ENCODE data around the gene ARAP1.

ARAP1 gene

DNA sequence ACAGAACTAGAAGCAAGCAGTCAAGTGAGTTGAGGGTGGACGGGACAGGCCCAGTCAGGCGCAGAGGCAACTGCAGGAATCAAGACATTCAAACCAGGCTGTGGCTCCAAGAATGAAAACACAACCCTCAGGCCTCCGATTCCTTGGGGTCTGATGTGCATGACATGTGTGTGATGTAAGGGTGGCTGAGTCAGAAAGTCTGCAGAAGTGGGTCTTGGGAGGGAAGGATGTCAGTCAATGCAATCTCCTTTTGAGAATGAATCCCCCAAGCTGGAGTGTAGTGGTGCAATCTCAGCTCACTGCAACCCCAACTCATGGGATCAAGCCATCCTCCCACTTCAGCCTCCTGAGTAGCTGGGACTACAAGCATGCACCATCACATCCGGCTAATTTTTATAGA lies 62.0 kb downstream of the ARAP1 start:
- H3K4me3 ChIP-seq (replicated peaks; ENCODE audit: insufficient read depth, low read length): no peak overlapping the region
- H3K27me3 ChIP-seq (ENCODE audit: insufficient read depth, poor library complexity, severe bottlenecking): no peaks in the 10 kb centered on the region
- no peak overlapping the region for H3K27ac ChIP-seq (replicated peaks)
- TF ChIP-seq, protein P1, sequence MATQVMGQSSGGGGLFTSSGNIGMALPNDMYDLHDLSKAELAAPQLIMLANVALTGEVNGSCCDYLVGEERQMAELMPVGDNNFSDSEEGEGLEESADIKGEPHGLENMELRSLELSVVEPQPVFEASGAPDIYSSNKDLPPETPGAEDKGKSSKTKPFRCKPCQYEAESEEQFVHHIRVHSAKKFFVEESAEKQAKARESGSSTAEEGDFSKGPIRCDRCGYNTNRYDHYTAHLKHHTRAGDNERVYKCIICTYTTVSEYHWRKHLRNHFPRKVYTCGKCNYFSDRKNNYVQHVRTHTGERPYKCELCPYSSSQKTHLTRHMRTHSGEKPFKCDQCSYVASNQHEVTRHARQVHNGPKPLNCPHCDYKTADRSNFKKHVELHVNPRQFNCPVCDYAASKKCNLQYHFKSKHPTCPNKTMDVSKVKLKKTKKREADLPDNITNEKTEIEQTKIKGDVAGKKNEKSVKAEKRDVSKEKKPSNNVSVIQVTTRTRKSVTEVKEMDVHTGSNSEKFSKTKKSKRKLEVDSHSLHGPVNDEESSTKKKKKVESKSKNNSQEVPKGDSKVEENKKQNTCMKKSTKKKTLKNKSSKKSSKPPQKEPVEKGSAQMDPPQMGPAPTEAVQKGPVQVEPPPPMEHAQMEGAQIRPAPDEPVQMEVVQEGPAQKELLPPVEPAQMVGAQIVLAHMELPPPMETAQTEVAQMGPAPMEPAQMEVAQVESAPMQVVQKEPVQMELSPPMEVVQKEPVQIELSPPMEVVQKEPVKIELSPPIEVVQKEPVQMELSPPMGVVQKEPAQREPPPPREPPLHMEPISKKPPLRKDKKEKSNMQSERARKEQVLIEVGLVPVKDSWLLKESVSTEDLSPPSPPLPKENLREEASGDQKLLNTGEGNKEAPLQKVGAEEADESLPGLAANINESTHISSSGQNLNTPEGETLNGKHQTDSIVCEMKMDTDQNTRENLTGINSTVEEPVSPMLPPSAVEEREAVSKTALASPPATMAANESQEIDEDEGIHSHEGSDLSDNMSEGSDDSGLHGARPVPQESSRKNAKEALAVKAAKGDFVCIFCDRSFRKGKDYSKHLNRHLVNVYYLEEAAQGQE (IDR thresholded peaks at IDR 0.05; ENCODE audit: insufficient replicate concordance, low read depth): no peak
- no peak for TF ChIP-seq GABPA (IDR thresholded peaks at IDR 0.05; ENCODE audit: low read depth)
- no peak for TF ChIP-seq SPI1 (IDR thresholded peaks at IDR 0.05; ENCODE audit: borderline replicate concordance, low read depth)
- TF ChIP-seq, protein P2, sequence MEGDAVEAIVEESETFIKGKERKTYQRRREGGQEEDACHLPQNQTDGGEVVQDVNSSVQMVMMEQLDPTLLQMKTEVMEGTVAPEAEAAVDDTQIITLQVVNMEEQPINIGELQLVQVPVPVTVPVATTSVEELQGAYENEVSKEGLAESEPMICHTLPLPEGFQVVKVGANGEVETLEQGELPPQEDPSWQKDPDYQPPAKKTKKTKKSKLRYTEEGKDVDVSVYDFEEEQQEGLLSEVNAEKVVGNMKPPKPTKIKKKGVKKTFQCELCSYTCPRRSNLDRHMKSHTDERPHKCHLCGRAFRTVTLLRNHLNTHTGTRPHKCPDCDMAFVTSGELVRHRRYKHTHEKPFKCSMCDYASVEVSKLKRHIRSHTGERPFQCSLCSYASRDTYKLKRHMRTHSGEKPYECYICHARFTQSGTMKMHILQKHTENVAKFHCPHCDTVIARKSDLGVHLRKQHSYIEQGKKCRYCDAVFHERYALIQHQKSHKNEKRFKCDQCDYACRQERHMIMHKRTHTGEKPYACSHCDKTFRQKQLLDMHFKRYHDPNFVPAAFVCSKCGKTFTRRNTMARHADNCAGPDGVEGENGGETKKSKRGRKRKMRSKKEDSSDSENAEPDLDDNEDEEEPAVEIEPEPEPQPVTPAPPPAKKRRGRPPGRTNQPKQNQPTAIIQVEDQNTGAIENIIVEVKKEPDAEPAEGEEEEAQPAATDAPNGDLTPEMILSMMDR (IDR thresholded peaks at IDR 0.05; ENCODE audit: insufficient read depth, low read length): no peak
- TF ChIP-seq POLR2AphosphoS5 (IDR thresholded peaks at IDR 0.05; ENCODE audit: low read depth): no peak
- DNase-seq (ENCODE audit: low read depth in 1 of 2, low spot score in 1 of 2): no peak

DNA sequence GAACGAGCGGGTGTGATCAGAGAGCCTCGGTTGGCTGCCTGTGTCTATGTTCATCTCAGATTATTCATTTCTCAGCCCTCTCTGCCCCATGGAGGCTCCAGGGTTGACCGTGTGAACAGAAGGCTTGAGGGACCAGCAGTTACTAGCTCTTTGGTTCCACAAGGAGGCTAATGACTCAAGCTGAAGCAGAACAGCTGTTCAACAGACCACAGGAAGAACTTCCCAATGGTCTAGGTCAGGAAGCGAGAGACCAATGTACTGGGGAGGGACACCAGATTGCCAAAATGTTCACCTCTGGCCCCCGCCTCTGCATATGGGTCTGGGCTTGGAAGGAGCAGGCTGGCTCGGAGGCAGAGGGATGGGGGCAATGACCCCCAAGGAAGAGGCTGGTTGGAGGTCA lies 63.3 kb downstream of the ARAP1 start:
- no peak overlapping the region for H3K4me3 ChIP-seq (replicated peaks; ENCODE audit: insufficient read depth, low read length)
- H3K27ac ChIP-seq (replicated peaks): no peak overlapping the region
- TF ChIP-seq, protein P2 (IDR thresholded peaks at IDR 0.05; ENCODE audit: insufficient read depth, low read length): no peak
- TF ChIP-seq POLR2AphosphoS5 (IDR thresholded peaks at IDR 0.05; ENCODE audit: low read depth) (no peak), GABPA (IDR thresholded peaks at IDR 0.05; ENCODE audit: low read depth) (no peak), SPI1 (IDR thresholded peaks at IDR 0.05; ENCODE audit: borderline replicate concordance, low read depth) (no peak)
- TF ChIP-seq, protein P1 (IDR thresholded peaks at IDR 0.05; ENCODE audit: insufficient replicate concordance, low read depth): no peak
- H3K27me3 ChIP-seq (ENCODE audit: insufficient read depth, poor library complexity, severe bottlenecking): no peaks in the 10 kb centered on the region
- DNase-seq (ENCODE audit: low read depth in 1 of 2, low spot score in 1 of 2): no peak

DNA sequence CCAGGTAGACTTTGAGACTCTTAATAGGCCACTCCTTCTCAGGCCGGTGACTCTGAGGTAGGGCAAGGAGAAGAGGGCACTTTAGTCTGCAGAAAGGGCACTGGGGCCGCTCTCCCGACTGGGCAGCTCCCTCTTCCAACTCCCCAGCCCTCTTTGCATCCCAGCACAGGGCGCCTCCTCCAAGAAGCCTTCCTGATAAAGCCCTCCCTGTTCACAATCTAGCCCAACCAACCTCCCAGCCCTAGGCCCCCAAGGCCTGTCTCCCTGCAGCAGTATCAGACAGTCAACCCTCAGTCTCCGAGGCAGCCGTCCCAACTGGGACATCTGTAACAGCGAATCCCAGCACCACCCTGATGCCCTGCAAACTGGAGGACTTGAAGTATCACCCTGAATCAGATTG lies 63.7 kb downstream of the ARAP1 start:
- Histone ChIP-seq H3K27me3 (ENCODE audit: insufficient read depth, poor library complexity, severe bottlenecking) (no peaks in the 10 kb centered on the region), H3K4me3 (replicated peaks; ENCODE audit: insufficient read depth, low read length) (no peak overlapping the region), H3K27ac (replicated peaks) (no peak overlapping the region)
- no peak for DNase-seq (ENCODE audit: low read depth in 1 of 2, low spot score in 1 of 2)
- TF ChIP-seq, protein P1 (IDR thresholded peaks at IDR 0.05; ENCODE audit: insufficient replicate concordance, low read depth): no peak
- TF ChIP-seq GABPA (IDR thresholded peaks at IDR 0.05; ENCODE audit: low read depth): no peak
- TF ChIP-seq SPI1 (IDR thresholded peaks at IDR 0.05; ENCODE audit: borderline replicate concordance, low read depth): no peak
- TF ChIP-seq, protein P2 (IDR thresholded peaks at IDR 0.05; ENCODE audit: insufficient read depth, low read length): no peak
- TF ChIP-seq POLR2AphosphoS5 (IDR thresholded peaks at IDR 0.05; ENCODE audit: low read depth): no peak
